Thoracic aorta (tissue), 2 donors: ENCODE results near the gene SPAG8. TPM values are rescaled to one million over a fixed set of nuclear protein-coding genes. Genes with fewer than 3 reads are reported as not detected.

Source experiments
- ATAC-seq: fragments of 150-250 bp; one replicate; pipeline ENCODE4 v1.8.0; 2017; ENCODE audit warnings: low read depth; ENCODE audit not compliant: insufficient number of reproducible peaks, low FRiP score
- DNase-seq: peaks from one replicate; pipeline ENCODE4 v3.0.0-alpha.2; 2020; ENCODE audit warnings: low spot score
- H3K27ac ChIP-seq, 2 donors: fragments of 200-600 bp; sonication (generic); 1 replicate in 1 of 2; 2 replicates in 1 of 2; pipeline ENCODE4 v1.5.1; 2016; ENCODE audit warnings: mild to moderate bottlenecking in 2 of 2, moderate library complexity in 2 of 2
- H3K27me3 ChIP-seq: fragments of 200-600 bp; sonication (generic); replicated peaks from 2 replicates; pipeline ENCODE4 v1.6.0; 2016; ENCODE audit warnings: mild to moderate bottlenecking; ENCODE audit not compliant: insufficient read depth
- H3K36me3 ChIP-seq: fragments of 200-600 bp; sonication (generic); one replicate; pipeline ENCODE4 v1.5.1; 2016
- H3K4me1 ChIP-seq, 2 donors: fragments of 200-600 bp; sonication (generic); 1 replicate in 1 of 2; 2 replicates in 1 of 2; pipeline versions ENCODE4 v1.5.1 to v1.6.0; 2016; ENCODE audit warnings: low read depth in 2 of 2, mild to moderate bottlenecking in 1 of 2; ENCODE audit not compliant: control insufficient read depth in 1 of 2
- H3K4me3 ChIP-seq: fragments of 200-600 bp; sonication (generic); 2 replicates; pipeline ENCODE4 v1.5.1; 2016; ENCODE audit warnings: mild to moderate bottlenecking
- H3K9me3 ChIP-seq: fragments of 200-600 bp; sonication (generic); 2 replicates; pipeline ENCODE4 v1.5.1; 2016
- CTCF ChIP-seq: fragments of 200-600 bp; sonication (generic); IDR thresholded peaks from one replicate; pipeline ENCODE4 v1.5.1; 2019; ENCODE audit warnings: antibody characterized with exemption
- total RNA-seq, 2 donors: library from RNA; depleted of rRNA; stranded (reverse); fragments of >200 nt; gene quantifications; one replicate each; pipeline versions ENCODE4 v1.1.0 to v1.2.3, GENCODE V29; 2016

The SPAG8 gene
- total RNA-seq, 2 donors from 2014 or later = 0.21 to 5.7 TPM

- ATAC-seq (peak; percentile 33), DNase-seq (no peak)
- TF ChIP-seq CTCF = peak; percentile 71
- H3K9me3 ChIP-seq = no peaks in the 10 kb centered on the region
- H3K4me3 ChIP-seq = no peak overlapping the region
- H3K27ac ChIP-seq = no peak overlapping the region
- H3K27me3 ChIP-seq = no peaks in the 10 kb centered on the region
- H3K36me3 ChIP-seq = no peaks in the 10 kb centered on the region
- peaks cover 11 to 35% of the 10 kb centered on the region in 2 donors for H3K4me1 ChIP-seq
These were observed 14.1 kb upstream of the SPAG8 start for GRCh38 chr9:35826071-35826701.

GRCh38 chr9:35822926-35823325 lies 10.9 kb upstream of the SPAG8 start:
- Histone ChIP-seq H3K9me3 (no peaks in the 10 kb centered on the region), H3K27me3 (no peaks in the 10 kb centered on the region)
- no peak for DNase-seq

GRCh38 chr9:35820076-35820475 lies 8.0 kb upstream of the SPAG8 start:
- TF ChIP-seq CTCF = no peak
- H3K4me3 ChIP-seq = no peak overlapping the region
- no peaks in the 10 kb centered on the region for H3K27me3 ChIP-seq
- H3K4me1 ChIP-seq = peaks cover 0 to 4% of the 10 kb centered on the region in 2 donors
- ATAC-seq (no peak), DNase-seq (no peak)
- no peaks in the 10 kb centered on the region for H3K9me3 ChIP-seq
- H3K36me3 ChIP-seq = no peaks in the 10 kb centered on the region
- no peak overlapping the region for H3K27ac ChIP-seq

More at GRCh38 chr9:35822926-35823325, 10.9 kb upstream of the SPAG8 start:
- no peak overlapping the region for H3K27ac ChIP-seq
- no peak overlapping the region for H3K4me3 ChIP-seq
- ATAC-seq = no peak
- no peak for TF ChIP-seq CTCF
- H3K4me1 ChIP-seq = peaks cover 0 to 13% of the 10 kb centered on the region in 2 donors
- H3K36me3 ChIP-seq = no peaks in the 10 kb centered on the region

- Histone ChIP-seq H3K36me3 (no peaks in the 10 kb centered on the region), H3K4me1 (peaks cover 9 to 15% of the 10 kb centered on the region in 2 donors), H3K27me3 (no peaks in the 10 kb centered on the region), H3K4me3 (no peak overlapping the region), H3K9me3 (no peaks in the 10 kb centered on the region), H3K27ac (no peak overlapping the region)
- no peak for ATAC-seq
- no peak for DNase-seq
- TF ChIP-seq CTCF = no peak
These were observed 6.3 kb upstream of the SPAG8 start for GRCh38 chr9:35818341-35818740.

- TF ChIP-seq CTCF = no peak
- Histone ChIP-seq H3K9me3 (no peaks in the 10 kb centered on the region), H3K4me3 (no peak overlapping the region), H3K27ac (no peak overlapping the region), H3K4me1 (peaks cover 13 to 28% of the 10 kb centered on the region in 2 donors), H3K36me3 (no peaks in the 10 kb centered on the region), H3K27me3 (no peaks in the 10 kb centered on the region)
- DNase-seq (no peak), ATAC-seq (no peak)
These were observed 4.6 kb upstream of the SPAG8 start for GRCh38 chr9:35816708-35817107.
